ENCODE results near the gene STAP2.
"Not testable (repeated sequence)": the region's sequence is repeated elsewhere in the genome, so short reads cannot be mapped to it uniquely, and the experiment has no call there.

STAP2 gene

DNA sequence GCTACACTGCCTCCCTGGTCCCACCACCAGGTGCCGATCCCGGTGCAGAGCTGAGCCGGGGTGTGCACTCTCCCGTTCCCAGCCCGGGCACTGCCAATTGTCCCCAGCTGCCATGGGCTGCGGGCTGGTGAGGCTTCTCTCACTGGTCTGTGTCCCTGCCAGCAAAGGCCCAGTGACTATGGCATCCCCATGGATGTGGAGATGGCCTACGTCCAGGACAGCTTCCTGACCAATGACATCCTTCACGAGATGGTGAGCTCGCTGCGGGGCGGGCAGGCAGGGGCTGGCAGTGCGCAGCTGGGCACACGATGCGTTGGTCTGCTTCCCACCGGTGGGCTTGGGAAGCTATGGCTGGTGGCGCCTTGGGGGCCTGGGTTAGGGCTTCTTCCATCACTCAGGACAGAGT, 19.3 kb upstream of the STAP2 start:
- no peak for DNase-seq (ENCODE audit: low spot score)

- DNase-seq (ENCODE audit: low spot score): no peak
These were observed 18.6 kb upstream of the STAP2 start for GRCh38 chr19:4357095-4357797.

GRCh38 chr19:4354897-4355296, 16.3 kb upstream of the STAP2 start:
- no peak for DNase-seq (ENCODE audit: low spot score)

- no peak for DNase-seq (ENCODE audit: low spot score)
These were observed 15.7 kb upstream of the STAP2 start for GRCh38 chr19:4354282-4354681.

DNA sequence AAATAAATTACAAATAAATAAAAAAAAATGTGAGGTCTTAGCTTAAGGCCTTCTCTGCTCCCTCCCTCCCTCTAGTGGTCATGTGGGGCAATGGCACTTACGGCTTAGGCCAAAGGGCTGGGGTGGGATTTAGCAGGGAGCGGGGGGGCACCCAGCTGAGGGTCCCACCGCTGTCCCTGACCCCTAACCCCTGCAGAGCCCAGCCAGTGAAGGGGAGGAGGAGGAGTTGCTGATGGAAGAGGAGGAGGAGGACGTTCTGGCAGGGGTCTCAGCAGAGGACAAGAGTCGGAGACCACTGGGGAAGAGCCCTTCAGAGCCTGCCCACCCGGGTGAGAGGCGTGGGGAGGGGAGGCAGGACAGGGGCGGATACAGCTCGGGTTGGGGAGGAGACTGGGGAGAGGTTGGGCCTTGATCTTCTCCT, 14.1 kb upstream of the STAP2 start:
- peak; percentile 71 for DNase-seq (ENCODE audit: low spot score)

DNA sequence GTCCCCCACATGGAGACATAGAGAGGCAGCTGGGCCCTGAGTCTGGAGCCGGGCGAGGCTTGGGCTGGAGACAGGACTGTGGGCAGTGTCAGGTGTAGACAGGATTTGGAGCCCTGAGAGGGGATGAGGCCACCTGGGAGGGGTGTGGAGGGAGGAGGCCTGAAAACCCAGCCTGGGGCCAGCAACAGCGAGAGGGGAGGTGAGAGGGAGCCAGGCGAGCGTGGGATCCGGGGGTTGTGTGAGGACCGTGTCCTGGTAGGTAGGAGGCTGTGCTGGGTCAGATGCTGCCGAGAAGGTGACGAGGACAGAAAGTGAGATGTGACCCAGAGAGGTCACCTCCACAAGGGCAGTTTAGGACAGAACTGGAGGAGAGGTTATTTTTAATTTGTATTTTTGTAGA, 12.1 kb upstream of the STAP2 start:
- DNase-seq (ENCODE audit: low spot score): no peak

DNA sequence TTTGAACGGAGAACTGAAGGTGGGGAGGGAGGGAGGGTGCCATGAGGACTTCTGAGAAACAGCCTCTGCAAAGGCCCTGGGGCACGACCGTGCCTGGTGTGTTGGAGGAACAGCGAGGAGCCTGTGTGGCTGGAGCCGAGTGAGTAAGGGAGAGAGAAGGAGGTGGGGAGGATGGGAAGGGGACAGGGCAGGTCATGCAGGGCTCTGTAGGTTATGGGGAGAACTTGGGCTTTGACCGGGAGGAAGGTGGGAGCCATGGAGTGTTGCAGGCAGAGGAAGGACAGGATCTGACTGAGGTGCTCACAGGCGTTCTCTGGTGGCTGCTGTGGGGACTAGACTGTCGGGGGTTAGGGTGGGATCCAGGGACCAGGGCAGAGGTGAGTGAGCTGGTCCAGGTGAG, 11.5 kb upstream of the STAP2 start:
- no peak for DNase-seq (ENCODE audit: low spot score)

- DNase-seq (ENCODE audit: low spot score): not testable (repeated sequence)
These were observed 10.6 kb upstream of the STAP2 start for GRCh38 chr19:4349225-4349624.

- no peak for DNase-seq (ENCODE audit: low spot score)
These were observed 8.9 kb upstream of the STAP2 start for GRCh38 chr19:4347521-4347920.

DNA sequence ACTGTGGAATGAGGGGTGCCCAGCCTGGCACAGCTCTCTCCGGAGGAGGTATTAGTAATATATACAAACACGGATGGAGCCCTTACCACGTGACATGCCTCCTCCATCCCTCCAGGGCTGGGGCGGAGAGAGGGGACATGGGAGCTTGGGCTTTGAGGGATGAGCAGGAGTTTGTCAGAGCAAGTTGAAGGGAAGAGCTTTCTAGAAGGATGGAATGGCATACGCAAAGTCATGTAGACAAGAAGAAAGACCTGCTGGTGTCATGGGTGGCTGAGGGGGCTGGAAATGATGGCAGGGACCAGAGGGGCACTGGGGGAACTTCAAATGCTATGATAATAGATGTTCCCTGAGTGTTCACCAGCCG, 7.4 kb upstream of the STAP2 start:
- no peak for DNase-seq (ENCODE audit: low spot score)

DNA sequence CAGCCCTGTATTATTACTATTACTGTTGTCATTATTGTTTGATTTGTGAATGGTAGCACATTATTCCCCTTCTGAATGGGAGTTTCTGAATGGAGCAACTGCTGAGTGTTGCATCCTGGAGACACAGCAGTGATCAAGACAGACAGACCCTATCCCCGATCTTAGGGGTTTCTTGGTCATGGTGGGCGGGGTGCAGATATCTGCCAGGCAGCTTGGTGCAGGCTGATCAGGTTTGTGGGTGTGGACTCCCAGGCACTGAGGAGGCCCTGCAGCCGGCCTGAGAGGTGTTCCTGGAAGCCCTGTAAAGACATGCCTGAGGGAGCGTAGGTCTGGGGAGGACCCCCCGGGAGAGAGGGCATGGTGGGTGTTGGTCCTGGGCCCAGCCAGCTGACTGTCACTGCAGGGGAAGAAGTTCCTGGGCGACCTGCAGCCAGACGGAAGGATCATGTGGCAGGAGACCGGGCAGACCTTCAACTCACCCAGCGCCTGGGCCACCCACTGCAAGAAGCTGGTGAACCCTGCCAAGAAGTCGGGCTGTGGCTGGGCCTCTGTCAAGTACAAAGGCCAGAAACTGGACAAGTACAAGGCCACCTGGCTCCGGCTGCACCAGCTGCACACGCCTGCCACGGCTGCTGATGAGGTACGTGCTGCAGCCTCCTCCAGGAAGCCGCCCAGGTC, 6.9 kb upstream of the STAP2 start:
- DNase-seq (ENCODE audit: low spot score): no peak

- DNase-seq (ENCODE audit: low spot score): peak; percentile 87
These were observed 5.0 kb upstream of the STAP2 start, which contains the start of gene MPND for GRCh38 chr19:4343370-4344307. Gene MPND, plus strand, starts transcription at chr19:4343562. Its CDS starts 32 bp downstream, at chr19:4343594.

DNA sequence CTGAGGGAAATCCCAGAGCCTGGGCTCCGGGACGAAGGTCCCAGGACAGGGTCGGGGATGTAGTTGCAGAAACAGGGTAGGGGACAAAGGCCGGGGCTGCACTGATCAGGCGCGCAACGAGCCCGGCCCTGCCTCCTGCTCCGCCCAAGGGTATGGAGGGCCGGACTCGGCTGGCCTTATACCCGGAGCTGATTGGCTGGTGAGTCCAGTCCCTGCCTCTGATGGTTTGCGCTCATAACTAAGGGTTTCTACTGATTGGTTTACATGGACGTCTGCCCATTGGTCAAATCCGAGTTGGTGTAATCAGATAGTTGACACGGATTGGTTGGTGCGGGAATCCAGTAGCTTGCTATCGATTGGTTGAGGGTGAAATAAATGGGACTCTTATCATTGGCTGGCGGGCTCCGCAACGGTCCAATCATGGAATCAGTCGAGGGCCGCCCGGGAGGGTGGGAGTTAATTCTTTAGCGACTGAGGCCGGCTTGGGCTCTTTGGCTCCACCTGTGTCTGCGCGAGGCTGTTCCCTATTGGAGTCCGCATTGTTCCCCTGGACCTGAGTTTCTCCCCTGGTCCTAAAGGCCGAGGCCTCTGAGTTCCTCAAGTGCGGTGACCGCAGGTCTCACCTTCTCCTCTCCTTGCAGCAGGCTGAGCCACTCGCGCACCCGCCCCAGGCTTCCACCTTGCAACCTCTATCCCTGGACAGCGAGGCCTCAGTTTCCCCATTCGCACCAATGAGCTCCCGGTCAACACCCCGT, 4.2 kb upstream of the STAP2 start:
- DNase-seq (ENCODE audit: low spot score): peak; percentile 98

DNA sequence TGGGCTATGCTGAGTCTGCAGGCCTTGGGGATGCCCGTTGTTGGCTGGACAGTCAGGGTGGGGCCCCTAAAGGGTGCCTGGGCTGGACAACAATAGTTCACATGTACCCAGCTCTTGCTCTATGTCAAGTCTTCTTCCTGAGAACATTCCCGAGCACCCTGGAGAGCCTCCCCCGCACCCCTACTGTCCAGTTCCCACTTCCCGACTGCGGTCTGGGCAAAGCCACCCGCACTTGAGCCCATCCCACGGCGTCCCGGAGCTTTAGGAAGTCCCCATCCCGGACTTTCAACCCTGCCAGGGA, 3.6 kb upstream of the STAP2 start:
- no peak for DNase-seq (ENCODE audit: low spot score)

DNA sequence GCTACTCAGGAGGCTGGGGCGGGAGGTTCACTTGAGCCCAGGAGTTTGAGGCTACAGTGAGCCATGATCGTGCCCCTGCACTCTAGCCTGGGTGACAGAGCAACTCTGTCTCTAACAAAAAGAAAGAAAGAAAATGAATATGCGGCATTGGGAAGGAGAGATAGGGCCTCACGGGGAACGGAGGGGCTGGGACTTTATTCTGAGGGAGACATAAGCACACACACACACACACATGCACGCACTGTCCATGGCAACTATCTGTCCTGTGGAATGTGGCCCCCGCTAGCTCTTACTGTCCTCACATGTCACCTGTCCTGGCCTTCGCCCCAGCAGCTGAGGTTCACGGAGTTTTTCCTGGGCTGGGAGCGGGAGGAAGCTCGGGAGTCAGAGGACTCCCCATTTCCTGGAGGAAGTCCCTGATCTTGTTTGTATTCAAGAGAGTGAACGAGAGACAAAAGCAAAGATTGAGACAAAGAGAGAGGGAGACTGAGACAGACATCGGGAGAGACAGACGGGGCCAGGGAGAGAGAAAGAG, 654 bp downstream of the STAP2 start:
- DNase-seq (ENCODE audit: low spot score): no peak

GRCh38 chr19:4334929-4335570, 3.6 kb downstream of the STAP2 start:
- DNase-seq (ENCODE audit: low spot score): no peak

DNA sequence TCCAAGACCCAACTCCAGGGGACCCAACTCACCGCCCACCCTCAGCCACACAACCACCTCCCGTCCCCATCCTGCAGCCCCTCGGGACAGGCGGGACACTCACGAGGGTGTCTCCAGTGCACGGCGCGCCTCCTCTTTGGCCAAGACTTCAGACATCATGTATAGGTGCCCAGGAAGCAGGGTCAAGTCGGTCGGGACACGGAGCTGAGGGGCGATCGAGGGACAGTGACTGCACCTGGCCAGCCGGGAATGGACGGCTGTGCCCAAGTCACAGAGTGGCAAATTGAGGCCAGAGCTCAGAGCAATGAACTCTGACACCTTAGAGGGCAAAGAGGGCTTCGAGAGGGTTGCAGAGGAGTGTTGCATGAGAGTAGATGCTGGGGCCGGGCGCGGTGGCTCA, 8.8 kb downstream of the STAP2 start:
- DNase-seq (ENCODE audit: low spot score): no peak

DNA sequence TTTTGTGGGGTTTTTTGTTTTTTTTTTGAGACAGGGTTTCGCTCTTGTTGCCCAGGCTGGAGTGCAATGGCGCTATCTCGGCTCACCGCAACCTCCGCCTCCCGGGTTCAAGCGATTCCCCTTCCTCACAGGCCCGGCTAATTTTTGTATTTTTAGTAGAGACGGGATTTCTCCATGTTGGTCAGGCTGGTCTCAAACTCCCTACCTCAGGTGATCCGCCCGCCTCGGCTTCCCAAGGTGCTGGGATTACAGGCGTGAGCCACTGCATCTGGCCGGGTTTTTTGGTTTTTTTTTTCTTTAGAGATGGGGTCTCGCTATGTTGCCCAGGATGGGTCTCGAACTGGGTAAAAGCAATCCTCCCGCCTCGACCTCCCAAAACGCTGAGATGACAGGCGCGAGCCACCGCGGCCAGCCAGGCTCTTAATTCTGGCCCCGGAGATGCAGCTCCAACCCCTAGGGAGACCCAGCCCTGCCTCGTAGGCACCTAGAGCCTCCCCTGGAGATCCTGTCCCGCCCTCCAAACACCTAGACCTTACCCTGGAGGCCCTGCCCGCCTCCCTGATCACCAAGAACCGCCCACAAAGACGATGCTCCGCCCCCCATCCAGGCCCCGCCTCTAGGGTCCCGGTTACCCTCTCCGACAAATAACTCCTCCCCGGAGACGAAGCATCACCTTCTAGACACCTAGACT, 9.5 kb downstream of the STAP2 start:
- not testable (repeated sequence) for DNase-seq (ENCODE audit: low spot score)

DNA sequence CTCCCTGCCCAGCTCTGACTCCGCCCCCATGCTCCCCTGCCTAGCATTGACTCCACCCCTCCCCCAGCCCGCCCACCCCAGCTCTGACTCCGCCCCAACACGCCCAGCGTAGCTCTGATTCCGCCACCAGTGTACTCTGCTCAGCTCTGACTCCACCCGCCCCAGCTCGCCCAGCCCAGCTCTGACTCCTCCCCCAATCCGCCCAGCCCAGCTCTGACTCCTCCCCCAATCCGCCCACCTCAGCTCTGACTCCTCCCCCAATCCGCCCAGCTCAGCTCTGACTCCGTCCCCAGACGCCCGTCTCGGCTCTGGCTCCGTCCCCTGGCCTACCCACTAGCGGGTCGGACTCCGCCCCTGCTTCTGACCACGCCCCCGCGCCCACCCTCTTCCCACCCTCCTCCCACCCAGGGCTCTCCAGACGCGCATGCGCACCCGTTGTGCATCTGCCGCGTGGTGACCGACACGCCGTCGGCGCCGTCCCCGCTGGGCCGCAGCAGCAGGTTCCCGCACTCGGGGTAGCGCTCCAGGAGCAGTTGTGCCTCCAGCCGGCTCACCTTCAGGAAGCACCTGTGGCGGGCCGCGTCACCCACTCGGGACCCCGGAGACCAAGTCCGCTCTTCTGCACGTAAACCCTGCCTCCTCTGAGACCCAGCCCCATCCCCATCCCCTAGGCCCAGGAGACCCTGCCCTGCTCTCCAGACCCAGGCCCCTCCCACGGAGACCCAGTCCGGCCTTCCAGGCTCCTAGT, 10.2 kb downstream of the STAP2 start:
- peak; percentile 96 for DNase-seq (ENCODE audit: low spot score)

GRCh38 chr19:4327877-4328242, 10.8 kb downstream of the STAP2 start:
- DNase-seq (ENCODE audit: low spot score): no peak

Data from CD4-positive, alpha-beta T cell treated with Interleukin-15 for 4 hours (primary cell).